ENCODE results near the gene ANKMY2.
A peak's percentile ranks its signal among the peaks of the same experiment; 100 is the strongest.

The ANKMY2 gene

DNA sequence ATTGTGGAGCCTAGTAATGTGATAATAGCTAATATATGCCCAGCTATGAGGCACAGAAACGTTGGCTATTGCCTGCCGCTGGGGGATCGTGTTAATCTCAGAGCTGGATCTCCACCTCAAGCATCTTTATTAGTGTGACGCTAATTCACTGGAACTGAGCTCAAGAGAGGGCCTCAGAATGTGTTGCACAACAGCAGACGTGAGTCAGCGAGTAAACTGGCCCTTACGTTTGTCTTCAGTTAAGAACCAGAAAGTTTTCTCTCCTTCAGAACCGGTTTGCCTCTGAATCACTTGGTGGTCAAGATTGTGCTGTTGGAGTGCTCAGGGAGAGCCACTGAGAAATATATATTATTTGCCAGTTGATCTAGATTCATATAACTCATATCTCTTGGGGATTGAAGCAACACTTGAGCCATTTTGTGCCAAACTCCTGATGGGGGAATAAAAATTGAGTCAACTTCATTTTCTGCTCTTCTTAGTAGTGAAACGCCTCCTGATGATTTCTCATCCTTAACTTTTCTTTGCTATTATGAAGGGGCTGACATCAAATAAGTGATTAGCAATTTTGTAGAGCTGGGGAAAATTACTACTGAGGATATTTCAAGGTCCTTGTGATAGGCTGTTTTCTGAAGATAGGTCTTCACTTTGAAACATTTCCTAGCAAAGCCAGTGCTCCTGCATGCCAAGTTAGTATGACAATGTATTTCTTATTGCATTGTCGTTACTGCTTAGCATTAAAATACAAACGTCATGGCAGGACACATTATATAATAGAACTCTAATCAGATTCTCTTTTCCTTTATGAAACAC, 22.7 kb upstream of the ANKMY2 start:
- no peak overlapping the region for H3K4me3 ChIP-seq (ENCODE audit: low read length, poor library complexity, severe bottlenecking)
- no peak overlapping the region for H2AFZ ChIP-seq (ENCODE audit: low read length)
- TF ChIP-seq, protein P1, sequence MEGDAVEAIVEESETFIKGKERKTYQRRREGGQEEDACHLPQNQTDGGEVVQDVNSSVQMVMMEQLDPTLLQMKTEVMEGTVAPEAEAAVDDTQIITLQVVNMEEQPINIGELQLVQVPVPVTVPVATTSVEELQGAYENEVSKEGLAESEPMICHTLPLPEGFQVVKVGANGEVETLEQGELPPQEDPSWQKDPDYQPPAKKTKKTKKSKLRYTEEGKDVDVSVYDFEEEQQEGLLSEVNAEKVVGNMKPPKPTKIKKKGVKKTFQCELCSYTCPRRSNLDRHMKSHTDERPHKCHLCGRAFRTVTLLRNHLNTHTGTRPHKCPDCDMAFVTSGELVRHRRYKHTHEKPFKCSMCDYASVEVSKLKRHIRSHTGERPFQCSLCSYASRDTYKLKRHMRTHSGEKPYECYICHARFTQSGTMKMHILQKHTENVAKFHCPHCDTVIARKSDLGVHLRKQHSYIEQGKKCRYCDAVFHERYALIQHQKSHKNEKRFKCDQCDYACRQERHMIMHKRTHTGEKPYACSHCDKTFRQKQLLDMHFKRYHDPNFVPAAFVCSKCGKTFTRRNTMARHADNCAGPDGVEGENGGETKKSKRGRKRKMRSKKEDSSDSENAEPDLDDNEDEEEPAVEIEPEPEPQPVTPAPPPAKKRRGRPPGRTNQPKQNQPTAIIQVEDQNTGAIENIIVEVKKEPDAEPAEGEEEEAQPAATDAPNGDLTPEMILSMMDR (conservative IDR thresholded peaks at IDR 0.05; ENCODE audit: low read length), result no peak
- TF ChIP-seq EZH2phosphoT487 (IDR thresholded peaks at IDR 0.05; ENCODE audit: borderline replicate concordance), result no peak
- H3K4me1 ChIP-seq (ENCODE audit: insufficient read depth, low read length, poor library complexity, severe bottlenecking), result peaks cover 9% of the 10 kb centered on the region
- H3F3A ChIP-seq (ENCODE audit: low read depth), result no peaks in the 10 kb centered on the region
- H4K20me1 ChIP-seq (ENCODE audit: insufficient read depth, low read length, poor library complexity, severe bottlenecking), result peaks cover 29% of the 10 kb centered on the region
- H3K4me2 ChIP-seq (ENCODE audit: low read depth, low read length, poor library complexity, severe bottlenecking), result no peak overlapping the region
- H3K27me3 ChIP-seq (ENCODE audit: insufficient read depth, low read length, poor library complexity, severe bottlenecking), result no peaks in the 10 kb centered on the region
- H3K36me3 ChIP-seq (ENCODE audit: insufficient read depth, low read length), result peaks cover 64% of the 10 kb centered on the region
- no peak overlapping the region for H3K9ac ChIP-seq (ENCODE audit: low read depth, low read length, poor library complexity, severe bottlenecking)
- no peaks in the 10 kb centered on the region for H3K9me3 ChIP-seq (ENCODE audit: insufficient read depth, low read depth, low read length)
- no peaks in the 10 kb centered on the region for H3K9me2 ChIP-seq (replicated peaks; ENCODE audit: low read depth, low read length)
- peaks cover 76% of the 10 kb centered on the region for H3K79me2 ChIP-seq (ENCODE audit: insufficient read depth, low read length)

DNA sequence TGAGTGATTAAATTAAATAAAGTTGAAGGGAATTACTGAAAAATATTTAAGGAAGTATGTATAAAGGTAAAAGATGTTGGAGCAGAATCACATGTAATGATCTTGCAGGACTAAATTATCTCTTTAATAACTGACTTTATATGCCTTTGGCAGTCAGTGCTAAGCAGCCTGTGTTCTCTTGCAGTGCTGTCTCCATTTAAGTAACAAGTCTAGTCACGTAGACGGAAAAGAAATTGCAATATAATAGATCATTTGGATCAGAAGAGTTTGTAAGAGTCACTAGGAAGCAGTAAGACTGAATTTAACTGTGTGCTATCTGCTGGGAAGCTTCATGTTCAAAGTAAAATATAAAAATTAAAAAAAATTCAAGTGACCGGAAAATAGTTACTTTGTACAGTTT, 21.8 kb upstream of the ANKMY2 start:
- H3K27me3 ChIP-seq (ENCODE audit: insufficient read depth, low read length, poor library complexity, severe bottlenecking), result no peaks in the 10 kb centered on the region
- no peak overlapping the region for H3K4me2 ChIP-seq (ENCODE audit: low read depth, low read length, poor library complexity, severe bottlenecking)
- H4K20me1 ChIP-seq (ENCODE audit: insufficient read depth, low read length, poor library complexity, severe bottlenecking), result peaks cover 33% of the 10 kb centered on the region
- no peak for TF ChIP-seq EZH2phosphoT487 (IDR thresholded peaks at IDR 0.05; ENCODE audit: borderline replicate concordance)
- TF ChIP-seq, protein P1 (conservative IDR thresholded peaks at IDR 0.05; ENCODE audit: low read length), result no peak
- H3K4me1 ChIP-seq (ENCODE audit: insufficient read depth, low read length, poor library complexity, severe bottlenecking), result peaks cover 12% of the 10 kb centered on the region
- H3K36me3 ChIP-seq (ENCODE audit: insufficient read depth, low read length), result peaks cover 59% of the 10 kb centered on the region
- H2AFZ ChIP-seq (ENCODE audit: low read length), result no peak overlapping the region
- peaks cover 76% of the 10 kb centered on the region for H3K79me2 ChIP-seq (ENCODE audit: insufficient read depth, low read length)
- H3K9me3 ChIP-seq (ENCODE audit: insufficient read depth, low read depth, low read length), result no peaks in the 10 kb centered on the region
- H3K9me2 ChIP-seq (replicated peaks; ENCODE audit: low read depth, low read length), result no peaks in the 10 kb centered on the region
- H3F3A ChIP-seq (ENCODE audit: low read depth), result no peaks in the 10 kb centered on the region
- H3K9ac ChIP-seq (ENCODE audit: low read depth, low read length, poor library complexity, severe bottlenecking), result no peak overlapping the region
- no peak overlapping the region for H3K4me3 ChIP-seq (ENCODE audit: low read length, poor library complexity, severe bottlenecking)

DNA sequence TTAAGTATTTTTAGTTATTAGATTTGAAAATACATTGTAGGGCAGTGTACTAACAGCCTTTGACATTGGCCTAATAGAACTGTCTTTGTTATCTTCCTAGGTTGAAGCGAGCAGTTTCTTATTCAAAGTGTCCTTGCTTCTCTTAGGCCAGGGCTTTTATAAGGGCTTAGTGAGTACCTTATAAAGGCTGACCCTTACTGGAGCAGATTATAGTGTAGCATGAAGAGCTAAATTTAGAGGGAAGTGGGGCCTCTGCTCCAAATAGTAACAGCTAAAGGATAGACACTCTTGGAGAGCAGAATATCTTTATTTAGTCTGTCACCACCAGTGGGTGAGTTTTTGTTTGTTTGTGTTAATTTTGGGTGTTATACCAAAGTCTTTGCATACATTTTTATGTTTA, 16.4 kb upstream of the ANKMY2 start:
- no peaks in the 10 kb centered on the region for H3K9me2 ChIP-seq (replicated peaks; ENCODE audit: low read depth, low read length)
- H3F3A ChIP-seq (ENCODE audit: low read depth), result no peaks in the 10 kb centered on the region
- H3K27me3 ChIP-seq (ENCODE audit: insufficient read depth, low read length, poor library complexity, severe bottlenecking), result no peaks in the 10 kb centered on the region
- H3K4me1 ChIP-seq (ENCODE audit: insufficient read depth, low read length, poor library complexity, severe bottlenecking), result peaks cover 21% of the 10 kb centered on the region
- H4K20me1 ChIP-seq (ENCODE audit: insufficient read depth, low read length, poor library complexity, severe bottlenecking), result peaks cover 55% of the 10 kb centered on the region
- no peak overlapping the region for H3K9ac ChIP-seq (ENCODE audit: low read depth, low read length, poor library complexity, severe bottlenecking)
- no peaks in the 10 kb centered on the region for H3K9me3 ChIP-seq (ENCODE audit: insufficient read depth, low read depth, low read length)
- no peak for TF ChIP-seq EZH2phosphoT487 (IDR thresholded peaks at IDR 0.05; ENCODE audit: borderline replicate concordance)
- TF ChIP-seq, protein P1 (conservative IDR thresholded peaks at IDR 0.05; ENCODE audit: low read length), result no peak
- H3K4me2 ChIP-seq (ENCODE audit: low read depth, low read length, poor library complexity, severe bottlenecking), result peak overlapping the region; percentile 9
- no peak overlapping the region for H2AFZ ChIP-seq (ENCODE audit: low read length)
- H3K36me3 ChIP-seq (ENCODE audit: insufficient read depth, low read length), result peaks cover 10% of the 10 kb centered on the region; the same call in 1 of the 2 replicates
- peaks cover 76% of the 10 kb centered on the region for H3K79me2 ChIP-seq (ENCODE audit: insufficient read depth, low read length)
- no peak overlapping the region for H3K4me3 ChIP-seq (ENCODE audit: low read length, poor library complexity, severe bottlenecking)
